Testis (tissue), 2 donors: ENCODE measurements around the gene SLC26A11.

Experiments
- CTCF ChIP-seq, 3 experiments: fragments of 450-650 bp in 2 of 3; fragments of 200-600 bp in 1 of 3; sonication (generic) in 1 of 3; IDR thresholded peaks; one replicate each; pipeline ENCODE4 v1.5.1; 2016 to 2019; ENCODE audit warnings: antibody characterized with exemption in 3 of 3, mild to moderate bottlenecking in 2 of 3, moderate library complexity in 1 of 3
- POLR2A ChIP-seq: fragments of 450-650 bp; IDR thresholded peaks from one replicate; pipeline ENCODE4 v1.6.1; 2017; ENCODE audit warnings: antibody characterized with exemption, mild to moderate bottlenecking, moderate library complexity

GRCh38 chr17:80212109-80212508, 8.1 kb upstream of the SLC26A11 start:
- TF ChIP-seq CTCF (IDR thresholded peaks at IDR 0.05) (no peak), POLR2A (no peak)
